ENCODE data around the gene MARVELD2. TPM values are rescaled to one million over a fixed set of nuclear protein-coding genes. Genes with fewer than 3 reads are reported as not detected.
"Not testable (repeated sequence)": the region's sequence is repeated elsewhere in the genome, so short reads cannot be mapped to it uniquely, and the experiment has no call there.

The MARVELD2 gene
- total and polyA plus RNA-seq, 2 of the 13 experiments (the other 11 are each of a cell fraction or from before 2014, with no cell fraction given) = 11.1 to 15.4 TPM

DNA sequence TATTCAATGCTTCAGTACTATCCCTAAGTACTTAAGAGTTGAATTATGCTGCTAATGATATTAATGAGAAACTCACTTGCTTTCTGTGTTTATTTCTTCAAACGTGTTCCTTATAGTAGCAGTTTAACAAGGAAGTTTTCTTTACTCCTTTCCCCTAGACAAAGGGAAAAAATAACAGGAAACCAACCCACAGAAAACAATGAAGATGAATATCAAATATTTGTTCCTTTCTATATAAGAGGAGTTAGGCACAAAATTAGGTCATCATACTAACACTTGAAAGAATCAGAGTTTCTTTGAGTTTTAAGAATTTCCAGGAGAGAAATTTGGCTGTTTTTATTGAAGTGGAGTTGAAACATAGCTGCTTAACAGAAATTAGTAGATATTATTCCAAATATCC is 62.3 kb downstream of the MARVELD2 start (continued):
- no peak for TF ChIP-seq HINFP (CRISPR knock-in tag; IDR thresholded peaks at IDR 0.05; ENCODE audit: low read depth)
- TF ChIP-seq, protein P1, sequence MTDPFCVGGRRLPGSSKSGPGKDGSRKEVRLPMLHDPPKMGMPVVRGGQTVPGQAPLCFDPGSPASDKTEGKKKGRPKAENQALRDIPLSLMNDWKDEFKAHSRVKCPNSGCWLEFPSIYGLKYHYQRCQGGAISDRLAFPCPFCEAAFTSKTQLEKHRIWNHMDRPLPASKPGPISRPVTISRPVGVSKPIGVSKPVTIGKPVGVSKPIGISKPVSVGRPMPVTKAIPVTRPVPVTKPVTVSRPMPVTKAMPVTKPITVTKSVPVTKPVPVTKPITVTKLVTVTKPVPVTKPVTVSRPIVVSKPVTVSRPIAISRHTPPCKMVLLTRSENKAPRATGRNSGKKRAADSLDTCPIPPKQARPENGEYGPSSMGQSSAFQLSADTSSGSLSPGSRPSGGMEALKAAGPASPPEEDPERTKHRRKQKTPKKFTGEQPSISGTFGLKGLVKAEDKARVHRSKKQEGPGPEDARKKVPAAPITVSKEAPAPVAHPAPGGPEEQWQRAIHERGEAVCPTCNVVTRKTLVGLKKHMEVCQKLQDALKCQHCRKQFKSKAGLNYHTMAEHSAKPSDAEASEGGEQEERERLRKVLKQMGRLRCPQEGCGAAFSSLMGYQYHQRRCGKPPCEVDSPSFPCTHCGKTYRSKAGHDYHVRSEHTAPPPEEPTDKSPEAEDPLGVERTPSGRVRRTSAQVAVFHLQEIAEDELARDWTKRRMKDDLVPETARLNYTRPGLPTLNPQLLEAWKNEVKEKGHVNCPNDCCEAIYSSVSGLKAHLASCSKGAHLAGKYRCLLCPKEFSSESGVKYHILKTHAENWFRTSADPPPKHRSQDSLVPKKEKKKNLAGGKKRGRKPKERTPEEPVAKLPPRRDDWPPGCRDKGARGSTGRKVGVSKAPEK (CRISPR knock-in tag; IDR thresholded peaks at IDR 0.05; ENCODE audit: borderline replicate concordance) = no peak
- no peak for TF ChIP-seq ZNF512 (CRISPR knock-in tag; IDR thresholded peaks at IDR 0.05)
- TF ChIP-seq RARA (CRISPR knock-in tag; IDR thresholded peaks at IDR 0.05) = no peak
- no peak for TF ChIP-seq HIVEP1 (CRISPR knock-in tag; IDR thresholded peaks at IDR 0.05)
- no peak for TF ChIP-seq ZNF773 (CRISPR knock-in tag; IDR thresholded peaks at IDR 0.05; ENCODE audit: borderline replicate concordance)

DNA sequence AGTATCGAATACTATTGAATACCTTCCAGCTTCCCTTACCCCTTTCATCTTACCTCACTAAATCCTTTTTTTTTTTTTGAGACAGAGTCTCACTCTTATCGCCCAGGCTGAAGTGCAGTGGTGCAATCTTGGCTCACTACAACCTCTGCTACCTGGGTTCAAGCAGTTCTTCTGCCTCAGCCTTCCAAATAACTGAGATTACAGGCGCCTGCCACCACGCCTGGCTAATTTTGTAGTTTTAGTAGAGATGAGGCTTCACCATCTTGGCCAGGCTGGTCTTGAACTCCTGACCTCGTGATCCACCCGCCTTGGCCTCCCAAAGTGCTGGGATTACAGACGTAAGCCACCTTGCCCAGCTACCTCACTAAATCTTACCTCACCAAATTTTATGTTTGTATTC is 63.4 kb downstream of the MARVELD2 start:
- POLR2A ChIA-PET; BruUV-seq (replicated peaks); H3K9me3 ChIP-seq (ENCODE audit: low read length); H3K9ac ChIP-seq (ENCODE audit: insufficient read depth, low read depth, low read length); H3K27ac ChIP-seq (ENCODE audit: extremely low read length, insufficient read depth, low read length); DNase-seq (ENCODE audit: low spot score); H3K27me3 ChIP-seq (ENCODE audit: control insufficient read depth in 1 of 2, insufficient read depth in 2 of 2, low read length in 2 of 2); H2AFZ ChIP-seq (ENCODE audit: low read length); FAIRE-seq; H3K4me3 ChIP-seq (replicated peaks in 1 of 3; ENCODE audit: insufficient read depth in 1 of 3, low read depth in 2 of 3, low read length in 3 of 3); H3K36me3 ChIP-seq (replicated peaks in 1 of 2; ENCODE audit: control insufficient read depth in 1 of 2, insufficient read depth in 2 of 2, low read length in 2 of 2); ATAC-seq; H3K79me2 ChIP-seq (ENCODE audit: insufficient read depth, low read length); CTCF ChIA-PET (ENCODE audit: low intra/inter-chr PET ratio, low total read pairs); in situ Hi-C loops (cut with HindIII; ENCODE audit: extremely low pct_ligation_motif_present, low pct_unique_long_range_greater_than_20kb); H4K20me1 ChIP-seq (ENCODE audit: insufficient read depth, low read length); H3K4me2 ChIP-seq (ENCODE audit: low read depth, low read length): not testable (repeated sequence)
- 42% methylated on average over 7 of the region's 7 CpGs for WGBS (ENCODE audit: low lambda C conversion rate)
- H3K4me1 ChIP-seq (ENCODE audit: insufficient read depth, low read length) = peaks cover 12% of the 10 kb centered on the region
- intact Hi-C loops (cut with micrococcal nuclease; ENCODE audit: unreplicated experiment) = loop anchor here (1.0 kb wide), 1 partner anchor 54 kb away; no protein-coding TSS in a partner anchor

All from HepG2 (cell line).